ACC112 (cell line): ENCODE results near the gene NPHP4.

Source experiments
- H2AFZ ChIP-seq: fragments of 200-600 bp; sonication (generic); one replicate; pipeline ENCODE4 v1.6.0; 2017; ENCODE audit warnings: antibody characterized with exemption, low read length; ENCODE audit not compliant: unreplicated experiment
- H3K27ac ChIP-seq: fragments of 200-600 bp; sonication (generic); 2 replicates; pipeline ENCODE4 v1.5.1; 2014; ENCODE audit warnings: low read depth, mild to moderate bottlenecking, antibody characterized with exemption, low read length, moderate library complexity
- H3K27me3 ChIP-seq: fragments of 200-600 bp; sonication (generic); 2 replicates; pipeline ENCODE4 v1.6.1; 2014; ENCODE audit warnings: mild to moderate bottlenecking, antibody characterized with exemption, low read length, moderate library complexity, mixed read lengths; ENCODE audit not compliant: insufficient read depth
- H3K36me3 ChIP-seq: fragments of 200-600 bp; sonication (generic); 2 replicates; pipeline ENCODE4 v1.6.1; 2016; ENCODE audit warnings: mild to moderate bottlenecking, antibody characterized with exemption, low read length, moderate library complexity, mixed read lengths; ENCODE audit not compliant: insufficient read depth
- H3K4me1 ChIP-seq: fragments of 200-600 bp; sonication (generic); one replicate; pipeline ENCODE4 v1.6.1; 2016; ENCODE audit warnings: low read length, mixed read lengths; ENCODE audit not compliant: insufficient read depth, unreplicated experiment, control insufficient read depth
- H3K4me3 ChIP-seq: fragments of 200-600 bp; sonication (generic); 2 replicates; pipeline ENCODE4 v1.5.1; 2014; ENCODE audit warnings: mild to moderate bottlenecking, low read depth, low read length
- H3K79me2 ChIP-seq: fragments of 200-600 bp; sonication (generic); one replicate; pipeline ENCODE4 v1.6.0; 2016; ENCODE audit warnings: low read length; ENCODE audit not compliant: control insufficient read depth, unreplicated experiment, insufficient read depth

Gene NPHP4

DNA sequence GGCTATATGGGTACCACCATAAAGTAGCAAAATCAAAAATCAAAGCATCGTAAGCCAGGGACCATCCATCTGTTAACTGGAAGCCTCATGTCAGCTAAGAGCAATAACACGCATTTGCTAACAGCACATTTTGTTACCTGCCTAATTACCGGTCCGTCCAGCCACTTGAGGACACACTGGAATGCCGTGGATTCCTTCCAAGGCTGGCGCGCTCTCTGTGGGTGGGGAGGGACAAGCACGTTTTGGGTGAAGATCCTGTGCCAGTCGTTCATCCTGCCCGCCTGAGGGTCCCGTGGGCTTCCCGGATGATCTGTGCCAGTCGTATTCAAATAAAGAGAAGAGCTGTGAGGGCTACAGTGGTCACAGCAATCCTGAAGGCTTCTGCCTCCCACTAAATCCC, 6.2 kb downstream of the NPHP4 start:
- peaks cover 16% of the 10 kb centered on the region for H3K4me1 ChIP-seq
- no peak overlapping the region for H3K27ac ChIP-seq
- H3K4me3 ChIP-seq, result no peak overlapping the region
- no peak overlapping the region for H2AFZ ChIP-seq
- no peaks in the 10 kb centered on the region for H3K79me2 ChIP-seq
- no peaks in the 10 kb centered on the region for H3K36me3 ChIP-seq
- no peaks in the 10 kb centered on the region for H3K27me3 ChIP-seq

DNA sequence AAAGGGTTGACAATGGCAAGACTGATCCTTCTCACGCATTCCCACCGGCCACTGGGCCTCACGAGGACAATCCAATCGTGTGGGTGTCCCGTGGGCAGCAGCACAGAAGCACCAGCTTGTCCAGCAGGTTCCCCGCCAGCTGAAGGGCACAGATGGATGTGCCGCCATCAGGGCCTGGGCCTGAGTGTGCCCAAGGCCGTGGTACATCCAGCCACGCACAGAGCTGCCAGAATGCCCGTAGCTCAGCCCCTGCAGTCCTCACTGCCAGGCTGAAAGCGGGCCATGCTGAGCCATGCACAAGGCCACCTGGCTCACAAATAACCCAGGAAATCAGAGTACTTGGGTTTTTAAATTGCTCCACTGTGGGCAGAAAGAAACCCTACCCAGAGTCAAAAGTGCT, 7.0 kb downstream of the NPHP4 start:
- Histone ChIP-seq H2AFZ (no peak overlapping the region), H3K27me3 (no peaks in the 10 kb centered on the region), H3K4me3 (no peak overlapping the region)

DNA sequence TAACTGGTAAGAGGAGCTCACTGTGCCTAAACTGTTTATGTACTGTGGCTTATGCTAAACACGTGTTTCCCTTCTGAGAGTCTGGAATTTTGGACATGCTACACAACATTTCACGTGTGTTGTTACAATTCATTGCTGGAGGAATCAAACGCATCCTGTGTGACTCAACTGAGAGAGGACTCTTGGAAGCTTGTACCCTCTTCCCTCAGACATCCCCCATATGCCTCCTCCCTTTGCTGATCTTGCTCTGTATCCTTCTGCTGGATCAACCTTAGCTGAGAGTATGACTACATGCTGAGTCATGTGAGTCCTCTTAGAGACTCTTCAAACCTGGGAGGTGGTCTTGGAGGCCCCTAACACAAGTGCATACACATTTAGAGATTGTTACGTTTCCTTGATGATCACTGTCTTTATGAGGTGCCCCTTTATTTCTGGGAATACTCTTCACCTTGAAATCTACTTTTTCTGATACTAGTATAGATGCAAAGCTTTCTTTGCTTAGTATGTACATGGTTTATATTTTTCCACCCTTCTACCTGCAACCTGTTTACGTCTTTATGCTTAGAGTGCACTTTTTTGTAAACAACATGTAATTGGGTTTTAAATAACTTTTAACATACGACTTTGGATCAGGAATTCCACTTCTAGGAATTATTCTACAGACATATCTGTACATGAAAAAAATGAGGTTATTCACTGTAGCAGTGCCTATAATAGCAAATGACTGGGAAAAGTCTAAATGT, 8.7 kb downstream of the NPHP4 start:
- H3K27ac ChIP-seq, result peak overlapping the region; percentile 36

More for the DNA sequence above, 7.0 kb downstream of the NPHP4 start:
- H3K27ac ChIP-seq, result no peak overlapping the region
- H3K4me1 ChIP-seq, result peaks cover 13% of the 10 kb centered on the region
- no peaks in the 10 kb centered on the region for H3K79me2 ChIP-seq
- H3K36me3 ChIP-seq, result no peaks in the 10 kb centered on the region

DNA sequence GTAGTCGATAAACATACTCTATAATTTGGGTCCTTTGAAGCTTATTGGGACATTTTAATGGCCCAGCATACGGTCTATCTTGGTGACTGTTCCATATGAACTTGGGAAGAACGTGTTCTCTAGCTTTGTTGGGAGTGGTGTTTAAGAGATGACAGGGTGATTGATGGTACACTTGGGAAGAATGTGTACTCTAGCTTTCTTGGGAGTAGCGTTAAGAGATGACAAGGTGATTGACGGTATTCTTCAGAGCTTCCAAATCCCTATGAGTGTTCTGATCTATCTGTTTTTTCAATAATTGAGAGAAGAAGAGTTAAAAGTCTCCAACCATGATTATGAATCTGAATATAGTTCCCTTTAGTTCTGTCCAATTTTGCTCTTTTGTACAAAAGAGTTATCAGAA, 9.4 kb downstream of the NPHP4 start:
- no peaks in the 10 kb centered on the region for H3K36me3 ChIP-seq
- H3K79me2 ChIP-seq, result no peaks in the 10 kb centered on the region
- no peak overlapping the region for H3K4me3 ChIP-seq
- H3K27me3 ChIP-seq, result no peaks in the 10 kb centered on the region
- H2AFZ ChIP-seq, result no peak overlapping the region
- peaks cover 16% of the 10 kb centered on the region for H3K4me1 ChIP-seq
- peak overlapping the region; percentile 36 for H3K27ac ChIP-seq

More for the DNA sequence above, 8.7 kb downstream of the NPHP4 start:
- H3K27me3 ChIP-seq, result no peaks in the 10 kb centered on the region
- no peak overlapping the region for H3K4me3 ChIP-seq
- H3K79me2 ChIP-seq, result no peaks in the 10 kb centered on the region
- H3K4me1 ChIP-seq, result peaks cover 16% of the 10 kb centered on the region
- H2AFZ ChIP-seq, result no peak overlapping the region
- no peaks in the 10 kb centered on the region for H3K36me3 ChIP-seq

DNA sequence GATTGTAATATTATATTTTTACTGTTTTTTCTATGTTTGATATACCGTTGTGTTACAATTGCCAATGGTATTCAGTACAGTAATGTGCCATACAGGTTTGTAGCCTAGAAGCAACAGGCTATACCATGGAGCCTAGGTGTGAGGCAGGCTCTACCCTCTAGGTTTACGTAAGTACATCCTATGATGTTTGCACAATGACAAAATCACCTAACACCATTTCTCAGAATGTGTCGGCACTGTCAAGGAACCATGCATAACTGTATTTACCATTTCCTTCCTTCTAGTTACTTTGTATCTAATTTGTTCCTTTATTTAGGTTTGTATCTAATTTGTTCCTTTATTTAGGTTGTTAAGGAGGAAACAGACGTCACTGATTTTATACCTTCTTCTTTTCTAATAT, 9.9 kb downstream of the NPHP4 start:
- H3K4me1 ChIP-seq, result peaks cover 16% of the 10 kb centered on the region
- H2AFZ ChIP-seq, result no peak overlapping the region
- no peaks in the 10 kb centered on the region for H3K27me3 ChIP-seq
- no peak overlapping the region for H3K4me3 ChIP-seq
- H3K27ac ChIP-seq, result no peak overlapping the region
- H3K79me2 ChIP-seq, result no peaks in the 10 kb centered on the region
- no peaks in the 10 kb centered on the region for H3K36me3 ChIP-seq

DNA sequence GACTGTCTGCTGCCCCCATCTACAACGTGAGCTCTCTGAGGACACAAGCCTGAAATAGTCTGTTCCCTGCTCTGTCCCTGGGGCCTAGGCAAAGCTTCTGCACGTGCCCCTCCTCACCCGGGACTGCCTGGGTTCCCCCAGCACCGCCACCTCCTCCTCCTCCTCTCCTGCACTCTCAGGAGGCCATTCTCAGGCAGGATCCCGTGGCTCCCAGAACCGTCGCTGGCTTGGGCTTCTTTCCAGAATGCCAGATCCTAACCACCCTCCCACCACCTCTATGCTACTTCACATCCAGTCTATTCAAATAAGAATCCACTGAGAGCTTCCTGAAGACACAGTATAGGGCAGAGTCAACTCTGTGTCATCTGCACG, 11.2 kb downstream of the NPHP4 start:
- Histone ChIP-seq H3K79me2 (no peaks in the 10 kb centered on the region), H3K27ac (no peak overlapping the region), H3K4me1 (peaks cover 16% of the 10 kb centered on the region), H3K27me3 (no peaks in the 10 kb centered on the region), H2AFZ (no peak overlapping the region), H3K36me3 (no peaks in the 10 kb centered on the region), H3K4me3 (no peak overlapping the region)

DNA sequence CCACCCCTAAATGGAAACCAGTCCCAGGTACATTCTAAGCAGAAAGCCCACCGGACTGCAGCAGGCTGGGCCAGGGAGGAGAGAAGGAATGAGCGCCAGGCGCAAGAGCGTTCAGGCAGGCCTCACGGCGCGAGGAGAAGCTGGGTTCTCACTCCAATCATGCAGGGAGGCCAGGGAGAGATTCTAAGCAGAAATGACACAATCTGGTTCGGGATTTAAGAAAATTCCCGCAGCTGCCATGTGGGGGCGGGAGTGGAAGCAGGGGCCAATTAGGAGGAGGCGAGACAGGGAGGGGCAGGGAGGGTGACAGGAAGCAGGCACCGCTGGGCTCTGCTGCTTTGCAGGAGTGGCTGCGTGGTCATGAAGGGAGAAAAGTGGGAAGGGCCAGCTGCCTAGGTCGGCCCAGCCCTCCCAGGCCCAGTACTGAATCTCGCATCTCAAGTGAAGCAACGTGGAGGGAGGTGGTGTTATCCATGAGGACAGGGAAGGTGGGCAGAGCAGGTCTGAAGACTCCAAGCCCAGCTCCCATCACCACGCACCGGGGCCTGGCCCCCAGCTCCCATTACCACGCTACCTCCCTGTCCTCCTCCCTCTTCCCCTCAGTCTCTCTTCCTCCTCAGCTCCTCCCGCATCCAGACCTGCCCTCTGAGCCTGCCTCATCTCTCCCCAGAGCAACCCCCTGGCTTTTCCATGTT, 11.8 kb downstream of the NPHP4 start:
- Histone ChIP-seq H3K4me1 (peaks cover 16% of the 10 kb centered on the region), H3K27me3 (no peaks in the 10 kb centered on the region), H3K36me3 (no peaks in the 10 kb centered on the region), H3K4me3 (no peak overlapping the region), H3K27ac (no peak overlapping the region), H3K79me2 (no peaks in the 10 kb centered on the region), H2AFZ (no peak overlapping the region)

DNA sequence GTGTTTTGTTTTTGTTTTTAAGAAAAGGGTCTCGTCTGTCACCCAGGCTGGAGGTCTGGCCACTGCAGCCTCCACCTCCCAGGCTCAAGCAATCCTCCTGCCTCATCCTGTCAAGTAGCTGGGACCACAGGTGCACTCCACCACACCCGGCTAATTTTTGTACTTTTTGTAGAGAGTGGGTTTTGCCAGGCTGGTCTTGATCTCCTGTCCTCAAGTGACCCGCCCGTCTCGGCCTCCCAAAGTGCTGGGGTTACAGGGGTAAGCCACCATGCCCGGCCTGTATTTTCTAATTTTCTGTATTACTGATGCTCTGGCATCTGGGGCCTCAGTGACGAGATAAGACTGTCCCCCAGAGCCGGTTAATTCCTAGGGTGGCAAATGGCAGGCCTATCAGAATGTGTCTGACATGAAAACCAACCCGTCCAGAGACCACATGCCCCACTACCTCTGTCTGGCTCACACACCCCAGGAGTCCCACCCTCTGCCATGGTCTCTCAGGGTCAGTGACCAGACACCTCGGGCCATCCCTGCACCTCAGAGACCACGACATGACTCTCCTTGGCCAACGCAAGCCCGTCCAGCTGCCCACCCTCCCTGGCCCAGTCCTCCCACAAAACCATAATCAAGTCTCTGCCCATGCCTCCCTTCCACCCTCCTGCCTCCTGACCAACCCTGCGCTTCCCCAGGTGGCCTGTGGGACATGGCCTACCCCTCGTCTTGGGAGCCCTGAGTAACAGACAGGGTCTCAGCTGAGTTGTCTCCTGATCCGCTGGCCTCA, 12.5 kb downstream of the NPHP4 start:
- no peak overlapping the region for H3K4me3 ChIP-seq
- H3K27ac ChIP-seq, result no peak overlapping the region
- H3K79me2 ChIP-seq, result no peaks in the 10 kb centered on the region
- H3K4me1 ChIP-seq, result peaks cover 16% of the 10 kb centered on the region
- H3K27me3 ChIP-seq, result no peaks in the 10 kb centered on the region
- H2AFZ ChIP-seq, result no peak overlapping the region
- no peaks in the 10 kb centered on the region for H3K36me3 ChIP-seq

DNA sequence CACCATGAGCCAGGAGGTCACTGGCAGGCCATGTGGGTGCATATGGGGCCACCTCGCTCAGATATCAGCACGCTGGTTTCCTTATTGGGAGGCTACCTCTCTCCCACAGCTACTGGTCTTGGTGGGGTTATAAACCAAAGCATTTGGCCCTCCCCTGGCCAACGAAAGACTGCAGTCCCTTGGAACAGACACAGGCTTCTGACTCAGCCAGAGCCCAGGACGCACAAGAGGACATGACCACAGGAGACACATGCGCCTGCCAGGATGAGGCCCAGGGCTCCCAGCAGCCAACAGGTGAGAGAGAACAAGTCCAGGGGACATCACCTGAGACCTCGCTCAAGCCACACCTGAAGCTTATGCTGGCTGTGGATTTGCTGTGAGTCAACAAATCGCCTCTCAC, 13.8 kb downstream of the NPHP4 start:
- Histone ChIP-seq H3K36me3 (no peaks in the 10 kb centered on the region), H3K4me1 (peaks cover 13% of the 10 kb centered on the region), H2AFZ (no peak overlapping the region), H3K27me3 (no peaks in the 10 kb centered on the region), H3K79me2 (no peaks in the 10 kb centered on the region), H3K27ac (no peak overlapping the region), H3K4me3 (no peak overlapping the region)

DNA sequence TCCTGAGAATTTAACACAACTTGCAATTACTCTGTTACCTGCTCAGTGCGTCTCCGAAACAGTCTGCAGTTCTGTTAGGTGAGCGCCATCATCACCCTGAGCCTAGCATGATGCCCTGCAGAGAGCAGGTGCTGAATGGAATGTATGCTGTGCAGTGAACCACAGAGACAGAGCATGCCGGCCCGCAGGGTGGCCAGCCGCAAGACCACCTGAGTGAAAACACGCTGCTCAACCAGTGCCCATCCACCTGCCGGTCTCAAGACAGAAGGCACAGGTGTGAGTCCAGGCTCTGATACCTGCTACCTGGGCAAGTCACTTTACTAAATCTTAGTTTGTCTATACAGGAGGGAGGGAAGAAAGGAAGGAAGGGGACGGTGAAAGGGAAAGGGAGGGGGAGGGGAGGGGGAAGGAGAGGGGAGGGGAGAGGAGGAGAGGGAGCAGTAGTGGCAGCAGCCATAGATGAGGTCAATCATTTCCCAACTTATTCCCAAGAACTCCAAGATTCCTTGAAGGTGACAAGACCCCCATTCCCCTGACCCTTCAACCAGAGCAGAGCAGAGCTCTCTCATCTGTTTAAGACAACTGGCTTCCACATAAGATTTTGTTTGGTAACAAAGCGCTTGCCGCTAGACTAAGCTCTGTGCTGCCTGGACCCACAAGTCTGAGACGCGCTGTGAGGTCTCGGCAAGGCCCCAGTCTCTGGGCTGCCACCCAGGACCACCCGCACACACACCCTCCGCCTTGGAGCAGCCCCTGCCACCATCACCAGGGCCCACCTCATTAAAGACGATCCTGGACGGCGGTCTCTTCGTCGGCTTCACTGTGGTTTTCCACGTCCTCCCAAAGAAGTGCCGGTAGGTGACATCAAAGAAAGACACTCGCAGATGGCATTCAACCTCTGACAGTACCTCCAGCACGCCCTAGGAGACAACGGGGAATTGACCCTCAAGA, 14.5 kb downstream of the NPHP4 start:
- no peaks in the 10 kb centered on the region for H3K79me2 ChIP-seq
- H3K27ac ChIP-seq, result no peak overlapping the region
- peaks cover 7% of the 10 kb centered on the region for H3K4me1 ChIP-seq
- no peaks in the 10 kb centered on the region for H3K36me3 ChIP-seq
- no peak overlapping the region for H3K4me3 ChIP-seq
- no peak overlapping the region for H2AFZ ChIP-seq
- H3K27me3 ChIP-seq, result no peaks in the 10 kb centered on the region
